K562 (cell line): ENCODE results near the gene WDFY2. TPM values are rescaled to one million over a fixed set of nuclear protein-coding genes. Genes with fewer than 3 reads are reported as not detected.

Experiments
- CUX1 ChIP-seq: fragments of 200-800 bp; sonication (Bioruptor generic); IDR thresholded peaks from 2 replicates; pipeline ENCODE4 v1.6.1; 2016; ENCODE audit warnings: missing genetic modification characterization, missing compliant biosample characterization
- IFI16 ChIP-seq: fragments of 250-450 bp; sonication (Bioruptor Pico); IDR thresholded peaks from 2 replicates; pipeline ENCODE4 v2.1.2; 2022; ENCODE audit warnings: mild to moderate bottlenecking, inconsistent platforms
- NCOA1 ChIP-seq: fragments of 450-650 bp; IDR thresholded peaks from 2 replicates; pipeline ENCODE4 v1.6.1; 2016; ENCODE audit warnings: low read depth
- REST ChIP-seq, 2 experiments: fragments of 450-650 bp; formaldehyde crosslinking in 1 of 2; IDR thresholded peaks; 2 replicates each; pipeline versions ENCODE4 v1.4.0 to v1.6.1; 2014 to 2020; ENCODE audit warnings: mild to moderate bottlenecking in 2 of 2, borderline replicate concordance in 1 of 2, low read depth in 1 of 2
- SFPQ ChIP-seq: fragments of 200-400 bp; formaldehyde crosslinking; IDR thresholded peaks from 2 replicates; pipeline ENCODE4 v1.6.1; 2017; ENCODE audit warnings: mild to moderate bottlenecking, low read depth, low read length, moderate library complexity
- TRIM28 ChIP-seq: fragments of 450-650 bp; IDR thresholded peaks from 2 replicates; pipeline ENCODE4 v1.6.1; 2017
- polyA plus RNA-seq, 8 experiments: library from polyadenylated mRNA; depleted of rRNA in 4 of 8; stranded (reverse) in 5 of 8; unstranded in 3 of 8; fragments of >200 nt; fragmentation: Nextera tagmentation in 2 of 8; fragmentation: Illumina TruSeq in 1 of 8; extraction: Ambion mirVana in 2 of 8; extraction: Trizol in 1 of 8; gene quantifications; 2 replicates each; pipeline versions ENCODE4 v1.2.1 to v1.2.3, GENCODE V29; 2011 to 2014; ENCODE audit warnings: inconsistent platforms in 1 of 8, missing spikeins in 1 of 8
- total RNA-seq, 7 experiments: library from RNA; depleted of rRNA in 6 of 7; stranded (reverse); fragments of >200 nt in 6 of 7; fragmentation: Illumina TruSeq in 2 of 7; extraction: Trizol in 2 of 7; gene quantifications; 2 replicates each; pipeline versions ENCODE4 v1.2.1 to v1.2.3, GENCODE V29; 2011 to 2021; ENCODE audit warnings: low replicate concordance in 1 of 7

The WDFY2 gene
- total and polyA plus RNA-seq, 9 of the 15 experiments (the other 6 are each of a cell fraction or from before 2014, with no cell fraction given) = 0.66 to 6.4 (median 4.4) TPM

- no peak for TF ChIP-seq SFPQ
- TF ChIP-seq CUX1 (CRISPR knock-in tag) = no peak
- TF ChIP-seq IFI16 (CRISPR knock-in tag) = no peak
- TF ChIP-seq TRIM28 = no peak
- TF ChIP-seq NCOA1 = no peak
- no peak for TF ChIP-seq REST (IDR thresholded peaks at IDR 0.05; ENCODE audit: borderline replicate concordance)
- no peak for TF ChIP-seq REST (CRISPR knock-in tag; IDR thresholded peaks at IDR 0.05; ENCODE audit: low read depth)
- TF ChIP-seq, all 486 proteins: peak for 0
Observed at GRCh38 chr13:51717786-51718398, 133.6 kb downstream of the WDFY2 start (continued).
